ENCODE measurements around the gene NAP1L4. TPM values are rescaled to one million over a fixed set of nuclear protein-coding genes. Genes with fewer than 3 reads are reported as not detected.

Gene NAP1L4
- polyA plus RNA-seq, 1 donor from 2014 or later = 199 TPM

GRCh38 chr11:2954263-2954662 lies 37.9 kb downstream of the NAP1L4 start:
- Histone ChIP-seq H3K27ac (ENCODE audit: low read length) (no peak overlapping the region), H3K4me2 (ENCODE audit: low read length) (no peak overlapping the region), H3K4me3 (ENCODE audit: low read length) (no peak overlapping the region)

GRCh38 chr11:2952290-2952689 lies 39.8 kb downstream of the NAP1L4 start:
- no peaks in the 10 kb centered on the region for H3K9me2 ChIP-seq (ENCODE audit: insufficient read depth, low read length)
- H3K36me3 ChIP-seq (ENCODE audit: insufficient read depth, low read length) = peaks cover 2% of the 10 kb centered on the region
- no peaks in the 10 kb centered on the region for H3K9me3 ChIP-seq (ENCODE audit: low read length)
- H2AFZ ChIP-seq (ENCODE audit: low read depth, low read length) = no peak overlapping the region
- no peak overlapping the region for H3K9ac ChIP-seq (ENCODE audit: low read length)
- H3K27ac ChIP-seq (ENCODE audit: low read length) = no peak overlapping the region
- H3K4me2 ChIP-seq (ENCODE audit: low read length) = no peak overlapping the region
- H4K20me1 ChIP-seq (ENCODE audit: insufficient read depth) = no peaks in the 10 kb centered on the region
- no peaks in the 10 kb centered on the region for H3F3A ChIP-seq (ENCODE audit: insufficient read depth, low read length, poor library complexity, severe bottlenecking)
- peaks cover 3% of the 10 kb centered on the region for H3K79me2 ChIP-seq (replicated peaks; ENCODE audit: insufficient read depth, low read length)
- no peak for TF ChIP-seq MXI1 (conservative IDR thresholded peaks at IDR 0.05; ENCODE audit: poor library complexity, severe bottlenecking)
- no peak for TF ChIP-seq EZH2 (IDR thresholded peaks at IDR 0.05; ENCODE audit: borderline replicate concordance, insufficient read depth, low read length, poor library complexity, severe bottlenecking)
- TF ChIP-seq EP300 (conservative IDR thresholded peaks at IDR 0.05; ENCODE audit: poor library complexity, severe bottlenecking) = no peak
- TF ChIP-seq RAD21 (conservative IDR thresholded peaks at IDR 0.05) = no peak
- TF ChIP-seq, protein P1, sequence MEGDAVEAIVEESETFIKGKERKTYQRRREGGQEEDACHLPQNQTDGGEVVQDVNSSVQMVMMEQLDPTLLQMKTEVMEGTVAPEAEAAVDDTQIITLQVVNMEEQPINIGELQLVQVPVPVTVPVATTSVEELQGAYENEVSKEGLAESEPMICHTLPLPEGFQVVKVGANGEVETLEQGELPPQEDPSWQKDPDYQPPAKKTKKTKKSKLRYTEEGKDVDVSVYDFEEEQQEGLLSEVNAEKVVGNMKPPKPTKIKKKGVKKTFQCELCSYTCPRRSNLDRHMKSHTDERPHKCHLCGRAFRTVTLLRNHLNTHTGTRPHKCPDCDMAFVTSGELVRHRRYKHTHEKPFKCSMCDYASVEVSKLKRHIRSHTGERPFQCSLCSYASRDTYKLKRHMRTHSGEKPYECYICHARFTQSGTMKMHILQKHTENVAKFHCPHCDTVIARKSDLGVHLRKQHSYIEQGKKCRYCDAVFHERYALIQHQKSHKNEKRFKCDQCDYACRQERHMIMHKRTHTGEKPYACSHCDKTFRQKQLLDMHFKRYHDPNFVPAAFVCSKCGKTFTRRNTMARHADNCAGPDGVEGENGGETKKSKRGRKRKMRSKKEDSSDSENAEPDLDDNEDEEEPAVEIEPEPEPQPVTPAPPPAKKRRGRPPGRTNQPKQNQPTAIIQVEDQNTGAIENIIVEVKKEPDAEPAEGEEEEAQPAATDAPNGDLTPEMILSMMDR (IDR thresholded peaks at IDR 0.05; ENCODE audit: poor library complexity, severe bottlenecking) = no peak
- TF ChIP-seq SMC3 (conservative IDR thresholded peaks at IDR 0.05; ENCODE audit: poor library complexity) = no peak
- no peak for TF ChIP-seq TAF1 (IDR thresholded peaks at IDR 0.05; ENCODE audit: low read depth)
- TF ChIP-seq POLR2AphosphoS5 (IDR thresholded peaks at IDR 0.05) = no peak
- TF ChIP-seq, protein P2, sequence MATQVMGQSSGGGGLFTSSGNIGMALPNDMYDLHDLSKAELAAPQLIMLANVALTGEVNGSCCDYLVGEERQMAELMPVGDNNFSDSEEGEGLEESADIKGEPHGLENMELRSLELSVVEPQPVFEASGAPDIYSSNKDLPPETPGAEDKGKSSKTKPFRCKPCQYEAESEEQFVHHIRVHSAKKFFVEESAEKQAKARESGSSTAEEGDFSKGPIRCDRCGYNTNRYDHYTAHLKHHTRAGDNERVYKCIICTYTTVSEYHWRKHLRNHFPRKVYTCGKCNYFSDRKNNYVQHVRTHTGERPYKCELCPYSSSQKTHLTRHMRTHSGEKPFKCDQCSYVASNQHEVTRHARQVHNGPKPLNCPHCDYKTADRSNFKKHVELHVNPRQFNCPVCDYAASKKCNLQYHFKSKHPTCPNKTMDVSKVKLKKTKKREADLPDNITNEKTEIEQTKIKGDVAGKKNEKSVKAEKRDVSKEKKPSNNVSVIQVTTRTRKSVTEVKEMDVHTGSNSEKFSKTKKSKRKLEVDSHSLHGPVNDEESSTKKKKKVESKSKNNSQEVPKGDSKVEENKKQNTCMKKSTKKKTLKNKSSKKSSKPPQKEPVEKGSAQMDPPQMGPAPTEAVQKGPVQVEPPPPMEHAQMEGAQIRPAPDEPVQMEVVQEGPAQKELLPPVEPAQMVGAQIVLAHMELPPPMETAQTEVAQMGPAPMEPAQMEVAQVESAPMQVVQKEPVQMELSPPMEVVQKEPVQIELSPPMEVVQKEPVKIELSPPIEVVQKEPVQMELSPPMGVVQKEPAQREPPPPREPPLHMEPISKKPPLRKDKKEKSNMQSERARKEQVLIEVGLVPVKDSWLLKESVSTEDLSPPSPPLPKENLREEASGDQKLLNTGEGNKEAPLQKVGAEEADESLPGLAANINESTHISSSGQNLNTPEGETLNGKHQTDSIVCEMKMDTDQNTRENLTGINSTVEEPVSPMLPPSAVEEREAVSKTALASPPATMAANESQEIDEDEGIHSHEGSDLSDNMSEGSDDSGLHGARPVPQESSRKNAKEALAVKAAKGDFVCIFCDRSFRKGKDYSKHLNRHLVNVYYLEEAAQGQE (IDR thresholded peaks at IDR 0.05; ENCODE audit: borderline replicate concordance) = no peak
- H3K4me3 ChIP-seq (ENCODE audit: low read length) = no peak overlapping the region
- H3K27me3 ChIP-seq (ENCODE audit: insufficient read depth, low read depth, low read length) = no peaks in the 10 kb centered on the region

More at GRCh38 chr11:2954263-2954662, 37.9 kb downstream of the NAP1L4 start:
- Histone ChIP-seq H3K27me3 (ENCODE audit: insufficient read depth, low read depth, low read length) (no peaks in the 10 kb centered on the region), H3K36me3 (ENCODE audit: insufficient read depth, low read length) (no peaks in the 10 kb centered on the region), H3K9me3 (ENCODE audit: low read length) (no peaks in the 10 kb centered on the region), H4K20me1 (ENCODE audit: insufficient read depth) (no peaks in the 10 kb centered on the region), H3K79me2 (replicated peaks; ENCODE audit: insufficient read depth, low read length) (peaks cover 4% of the 10 kb centered on the region), H3K9me2 (ENCODE audit: insufficient read depth, low read length) (no peaks in the 10 kb centered on the region), H3K9ac (ENCODE audit: low read length) (no peak overlapping the region), H2AFZ (ENCODE audit: low read depth, low read length) (no peak overlapping the region), H3F3A (ENCODE audit: insufficient read depth, low read length, poor library complexity, severe bottlenecking) (no peaks in the 10 kb centered on the region)
- TF ChIP-seq, protein P2 (IDR thresholded peaks at IDR 0.05; ENCODE audit: borderline replicate concordance) = no peak
- TF ChIP-seq POLR2AphosphoS5 (IDR thresholded peaks at IDR 0.05) (no peak), RAD21 (conservative IDR thresholded peaks at IDR 0.05) (no peak), MXI1 (conservative IDR thresholded peaks at IDR 0.05; ENCODE audit: poor library complexity, severe bottlenecking) (no peak), SMC3 (conservative IDR thresholded peaks at IDR 0.05; ENCODE audit: poor library complexity) (no peak), EZH2 (IDR thresholded peaks at IDR 0.05; ENCODE audit: borderline replicate concordance, insufficient read depth, low read length, poor library complexity, severe bottlenecking) (no peak), TAF1 (IDR thresholded peaks at IDR 0.05; ENCODE audit: low read depth) (no peak), EP300 (conservative IDR thresholded peaks at IDR 0.05; ENCODE audit: poor library complexity, severe bottlenecking) (no peak)
- TF ChIP-seq, protein P1 (IDR thresholded peaks at IDR 0.05; ENCODE audit: poor library complexity, severe bottlenecking) = no peak

Measured in neural cell (in vitro differentiated cells).